GM12878 (cell line): ENCODE measurements around the gene WDR45B.

Source experiments
- ATF3 ChIP-seq: IDR thresholded peaks from 2 replicates; pipeline ENCODE4 v1.6.1; 2011; ENCODE audit warnings: low read depth, mild to moderate bottlenecking, low read length, moderate library complexity, borderline replicate concordance; ENCODE audit errors: extremely low read depth
- BRCA1 ChIP-seq: IDR thresholded peaks from 2 replicates; pipeline ENCODE4 v1.6.1; 2011; ENCODE audit warnings: low read depth, low read length, improper control_type of control experiment
- CTCF ChIP-seq, 3 experiments: IDR thresholded peaks in 2 of 3; conservative IDR thresholded peaks in 1 of 3; 2 replicates each; pipeline ENCODE4 v1.5.1; 2011; ENCODE audit warnings: low read depth in 3 of 3, low read length in 3 of 3, mild to moderate bottlenecking in 3 of 3, control low read depth in 2 of 3, moderate library complexity in 2 of 3, inconsistent platforms in 1 of 3, mixed read lengths in 1 of 3; ENCODE audit not compliant: control insufficient read depth in 2 of 3, insufficient read depth in 1 of 3; ENCODE audit errors: extremely low read depth in 1 of 3
- EED ChIP-seq: sonication (generic); IDR thresholded peaks from 2 replicates; pipeline ENCODE4 v1.6.1; 2016; ENCODE audit warnings: antibody characterized with exemption, low read depth
- JUND ChIP-seq: IDR thresholded peaks from 2 replicates; pipeline ENCODE4 v1.6.1; 2012; ENCODE audit warnings: low read depth, mild to moderate bottlenecking, low read length, improper control_type of control experiment, moderate library complexity
- NFIC ChIP-seq: IDR thresholded peaks from 2 replicates; pipeline ENCODE4 v1.6.1; 2012; ENCODE audit warnings: low read depth, mild to moderate bottlenecking, inconsistent platforms, low read length, moderate library complexity
- POLR2A ChIP-seq: IDR thresholded peaks from 2 replicates; pipeline ENCODE4 v1.6.1; 2011; ENCODE audit warnings: low read depth, mild to moderate bottlenecking, low read length
- RFX5 ChIP-seq: IDR thresholded peaks from 2 replicates; pipeline ENCODE4 v1.6.1; 2011; ENCODE audit warnings: low read depth, low read length, improper control_type of control experiment
- SIN3A ChIP-seq: IDR thresholded peaks from 2 replicates; pipeline ENCODE4 v1.6.1; 2012; ENCODE audit warnings: low read depth, low read length, improper control_type of control experiment
- SIX5 ChIP-seq: IDR thresholded peaks from 2 replicates; pipeline ENCODE4 v1.6.1; 2011; ENCODE audit warnings: mild to moderate bottlenecking, low read depth, low read length, moderate library complexity; ENCODE audit not compliant: severe bottlenecking
- TAF1 ChIP-seq: IDR thresholded peaks from 2 replicates; pipeline ENCODE4 v1.6.1; 2011; ENCODE audit warnings: mild to moderate bottlenecking, low read depth, low read length, borderline replicate concordance

- TF ChIP-seq SIX5 = no peak
- no peak for TF ChIP-seq EED
- no peak for TF ChIP-seq POLR2A
- no peak for TF ChIP-seq RFX5
- no peak for TF ChIP-seq ATF3
- no peak for TF ChIP-seq JUND
- TF ChIP-seq NFIC = no peak
- TF ChIP-seq TAF1 = no peak
- no peak for TF ChIP-seq CTCF (IDR thresholded peaks at IDR 0.05 in 2 of 3, conservative IDR thresholded peaks at IDR 0.05 in 1 of 3; ENCODE audit: control insufficient read depth in 2 of 3, extremely low read depth in 1 of 3, insufficient read depth in 1 of 3, low read depth in 3 of 3, low read length in 3 of 3)
- TF ChIP-seq SIN3A = no peak
- no peak for TF ChIP-seq BRCA1
Measured at GRCh38 chr17:82684228-82684841, 36.1 kb upstream of the WDR45B start.
